Measurements from ENCODE around the gene PIK3CB. TPM values are rescaled to one million over a fixed set of nuclear protein-coding genes. Genes with fewer than 3 reads are reported as not detected.
"Not testable (repeated sequence)": the region's sequence is repeated elsewhere in the genome, so short reads cannot be mapped to it uniquely, and the experiment has no call there.

PIK3CB gene
- total and polyA plus RNA-seq, 2 experiments from 2014 or later, result 8.1 to 12.6 TPM

GRCh38 chr3:138854204-138854603, 19.5 kb upstream of the PIK3CB start:
- no peak overlapping the region for H3K27ac ChIP-seq
- no peaks in the 10 kb centered on the region for H3K36me3 ChIP-seq
- H3K4me3 ChIP-seq, result no peak overlapping the region
- no peaks in the 10 kb centered on the region for H3K27me3 ChIP-seq
- H3K9me3 ChIP-seq (ENCODE audit: low read depth), result no peaks in the 10 kb centered on the region
- no peaks in the 10 kb centered on the region for H3K4me1 ChIP-seq (ENCODE audit: low read depth)
- DNase-seq (ENCODE audit: low read depth in 1 of 2, low spot score in 1 of 2), result no peak
- no peak for TF ChIP-seq CTCF (IDR thresholded peaks at IDR 0.05; ENCODE audit: low read depth, low read length)

DNA sequence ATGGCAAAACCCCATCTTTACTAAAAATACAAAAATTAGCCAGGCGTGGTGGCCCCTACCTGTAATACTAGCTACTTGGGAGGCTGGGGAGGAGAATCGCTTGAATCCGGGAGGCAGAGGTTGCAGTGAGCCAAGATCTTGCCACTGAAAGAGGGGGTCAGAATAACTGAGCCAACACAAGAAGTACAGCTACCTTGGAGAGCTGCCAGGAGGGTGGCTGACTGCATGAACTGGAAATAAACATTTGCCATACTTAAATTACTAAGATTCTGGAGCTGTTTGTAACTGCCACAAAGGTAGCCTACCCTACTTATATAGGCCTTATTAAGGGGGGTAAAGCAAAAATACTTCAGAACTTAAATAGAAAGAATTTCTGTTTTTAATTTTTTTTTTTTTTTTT, 15.4 kb upstream of the PIK3CB start:
- no peak for TF ChIP-seq CTCF (IDR thresholded peaks at IDR 0.05; ENCODE audit: low read depth, low read length)
- Histone ChIP-seq H3K27me3 (no peaks in the 10 kb centered on the region), H3K4me1 (ENCODE audit: low read depth) (no peaks in the 10 kb centered on the region), H3K36me3 (no peaks in the 10 kb centered on the region), H3K4me3 (no peak overlapping the region), H3K9me3 (ENCODE audit: low read depth) (no peaks in the 10 kb centered on the region), H3K27ac (no peak overlapping the region)
- peak; percentile 48 for DNase-seq (ENCODE audit: low read depth in 1 of 2, low spot score in 1 of 2)

DNA sequence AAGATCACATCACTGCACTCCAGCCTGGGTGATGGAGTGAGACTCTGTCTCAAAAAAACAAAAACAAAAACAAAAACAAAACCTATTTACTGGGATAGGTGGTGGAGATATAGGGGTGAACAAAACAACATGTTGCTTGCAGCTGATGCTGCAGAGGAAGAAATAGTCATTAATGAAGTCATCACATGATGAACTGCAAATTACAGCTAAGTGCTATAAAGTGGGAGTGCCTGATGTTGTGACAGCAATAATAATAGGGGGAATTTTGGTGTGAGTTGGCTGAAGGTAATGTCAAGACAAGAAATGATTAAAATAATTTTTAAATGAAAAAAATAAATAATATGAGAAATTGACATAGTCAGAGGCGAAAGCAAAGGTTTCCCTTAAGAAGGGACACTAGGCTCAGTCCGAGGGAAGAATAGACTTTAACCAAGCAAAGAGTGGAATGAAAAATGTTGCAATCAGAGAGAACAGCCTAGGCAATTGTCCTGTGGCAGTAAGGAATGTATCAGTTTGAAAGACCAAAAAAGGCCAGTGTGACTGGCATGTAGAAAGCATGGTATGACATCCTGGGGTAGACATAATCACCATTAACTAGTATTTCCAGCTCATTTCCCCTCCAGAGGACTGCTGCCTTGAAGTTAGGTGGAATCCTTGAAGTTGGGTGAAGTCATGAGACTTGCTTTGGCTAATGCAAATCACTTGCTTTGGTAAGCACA, 14.7 kb upstream of the PIK3CB start:
- Histone ChIP-seq H3K27ac (no peak overlapping the region), H3K27me3 (no peaks in the 10 kb centered on the region), H3K4me1 (ENCODE audit: low read depth) (no peaks in the 10 kb centered on the region), H3K36me3 (no peaks in the 10 kb centered on the region), H3K9me3 (ENCODE audit: low read depth) (no peaks in the 10 kb centered on the region), H3K4me3 (no peak overlapping the region)
- peak in 1 of 2 donors; percentile 17 for DNase-seq (ENCODE audit: low read depth in 1 of 2, low spot score in 1 of 2)
- no peak for TF ChIP-seq CTCF (IDR thresholded peaks at IDR 0.05; ENCODE audit: low read depth, low read length)

- Histone ChIP-seq H3K4me1 (ENCODE audit: low read depth) (no peaks in the 10 kb centered on the region), H3K27me3 (no peaks in the 10 kb centered on the region), H3K36me3 (no peaks in the 10 kb centered on the region), H3K9me3 (ENCODE audit: low read depth) (no peaks in the 10 kb centered on the region), H3K27ac (no peak overlapping the region), H3K4me3 (no peak overlapping the region)
- TF ChIP-seq CTCF (IDR thresholded peaks at IDR 0.05; ENCODE audit: low read depth, low read length), result no peak
- no peak for DNase-seq (ENCODE audit: low read depth in 1 of 2, low spot score in 1 of 2)
Measured at GRCh38 chr3:138848696-138849095, 14.0 kb upstream of the PIK3CB start.

DNA sequence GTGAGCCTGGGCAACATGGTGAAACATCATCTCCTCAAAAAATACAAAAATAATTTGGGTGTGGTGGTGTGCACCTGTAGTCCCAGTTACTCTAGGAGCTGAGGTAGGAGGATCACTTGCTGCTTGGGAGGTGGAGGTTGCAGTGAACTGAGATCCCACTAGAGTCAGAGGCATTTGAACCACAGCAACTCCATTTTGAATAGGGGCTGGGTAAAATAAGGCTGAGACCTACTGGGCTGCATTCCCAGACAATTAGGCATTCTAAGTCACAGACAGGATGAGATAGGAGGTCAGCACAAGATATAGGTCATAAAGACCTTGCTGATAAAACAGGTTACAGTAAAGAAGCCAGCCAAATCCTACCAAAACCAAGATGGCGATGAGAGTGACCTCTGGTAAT, 12.1 kb upstream of the PIK3CB start:
- H3K36me3 ChIP-seq; H3K9me3 ChIP-seq (ENCODE audit: low read depth); H3K4me3 ChIP-seq; DNase-seq (ENCODE audit: low read depth in 1 of 2, low spot score in 1 of 2); H3K27me3 ChIP-seq; H3K27ac ChIP-seq; H3K4me1 ChIP-seq (ENCODE audit: low read depth): not testable (repeated sequence)

GRCh38 chr3:138846262-138846791, 11.6 kb upstream of the PIK3CB start:
- Histone ChIP-seq H3K9me3 (ENCODE audit: low read depth) (no peaks in the 10 kb centered on the region), H3K4me1 (ENCODE audit: low read depth) (no peaks in the 10 kb centered on the region), H3K36me3 (no peaks in the 10 kb centered on the region), H3K27me3 (no peaks in the 10 kb centered on the region), H3K27ac (no peak overlapping the region), H3K4me3 (no peak overlapping the region)
- no peak for DNase-seq (ENCODE audit: low read depth in 1 of 2, low spot score in 1 of 2)
- TF ChIP-seq CTCF (IDR thresholded peaks at IDR 0.05; ENCODE audit: low read depth, low read length), result no peak

Data from cardiac muscle cell (in vitro differentiated cells and primary cell).